ENCODE measurements around the gene SELP.

Gene SELP

DNA sequence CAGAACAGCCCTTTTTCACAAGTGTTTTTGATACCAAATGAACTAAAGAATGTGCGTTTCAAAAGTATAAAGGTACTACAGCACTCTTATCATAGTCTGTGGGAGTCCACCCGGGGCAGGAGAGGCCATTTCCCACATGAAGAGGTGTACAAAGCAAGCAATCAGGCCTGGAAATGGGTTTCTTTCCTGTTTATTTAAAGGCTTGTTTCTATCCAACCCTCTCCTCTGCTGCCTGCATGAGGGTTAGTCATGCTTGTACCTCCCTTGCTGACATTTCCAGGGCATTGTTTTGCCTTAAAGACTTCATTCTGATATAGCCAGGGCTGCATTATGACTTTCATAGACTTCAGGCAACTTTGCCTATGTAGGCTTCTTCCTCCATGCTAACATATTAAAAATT lies 11.6 kb downstream of the SELP start:
- no peak for DNase-seq

DNA sequence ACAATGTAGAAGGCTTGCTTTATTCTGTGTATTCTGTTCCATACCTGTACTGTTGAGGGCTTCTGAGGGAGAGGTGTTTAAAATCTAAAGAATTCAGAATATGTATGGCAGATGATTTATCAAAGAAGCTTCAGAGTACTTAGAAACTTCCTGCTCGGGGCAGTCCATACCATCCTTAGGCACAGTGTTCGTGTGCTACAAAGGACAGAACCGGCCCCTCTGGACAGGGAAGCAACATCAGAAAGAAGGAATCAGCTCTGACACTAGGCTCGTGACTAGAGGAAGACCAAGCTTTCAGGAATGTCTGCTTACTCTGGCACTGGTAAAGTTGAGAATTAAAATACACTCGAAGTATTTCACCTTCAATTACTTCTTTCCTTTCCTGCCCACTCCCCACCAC lies 14.1 kb downstream of the SELP start:
- no peak for DNase-seq

DNA sequence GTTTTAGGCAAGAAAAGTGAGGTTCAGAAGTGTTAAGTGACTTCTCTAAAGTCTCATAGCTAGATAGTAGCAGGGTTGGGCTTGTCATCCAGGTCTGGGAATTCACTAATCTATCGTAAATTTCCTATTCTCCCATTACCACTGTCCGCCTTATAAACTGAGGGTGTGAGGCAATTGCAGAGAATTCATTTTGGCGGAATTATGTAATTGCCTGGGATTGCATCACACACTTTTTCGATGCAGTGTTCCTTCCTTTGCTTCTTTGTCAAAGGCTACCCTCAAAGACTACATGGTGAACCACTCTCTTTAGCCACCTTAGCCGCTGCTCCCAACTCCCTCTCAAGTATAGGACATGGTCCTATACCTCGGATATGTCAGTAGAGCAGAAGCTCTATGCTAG lies 19.1 kb downstream of the SELP start:
- DNase-seq: no peak

DNA sequence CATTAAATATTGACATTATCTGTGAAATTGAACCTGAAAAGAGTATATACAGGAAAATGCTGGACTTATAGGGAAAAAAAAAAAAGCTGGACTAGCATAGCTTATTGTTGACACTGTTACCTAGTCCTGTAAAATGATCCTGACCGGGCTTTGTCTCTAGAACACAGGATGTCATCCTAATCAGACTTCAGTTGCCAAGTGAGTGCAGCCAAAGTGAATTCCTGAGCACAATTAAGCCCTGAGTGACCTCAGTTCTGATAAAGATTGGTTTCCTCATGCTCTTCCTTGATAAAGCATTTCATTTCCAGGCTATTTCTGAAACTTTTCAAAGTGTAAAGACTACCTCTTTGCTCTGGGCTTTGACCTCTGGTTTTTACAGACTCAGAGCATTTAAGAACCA lies 19.8 kb downstream of the SELP start:
- peak; percentile 11 for DNase-seq

DNA sequence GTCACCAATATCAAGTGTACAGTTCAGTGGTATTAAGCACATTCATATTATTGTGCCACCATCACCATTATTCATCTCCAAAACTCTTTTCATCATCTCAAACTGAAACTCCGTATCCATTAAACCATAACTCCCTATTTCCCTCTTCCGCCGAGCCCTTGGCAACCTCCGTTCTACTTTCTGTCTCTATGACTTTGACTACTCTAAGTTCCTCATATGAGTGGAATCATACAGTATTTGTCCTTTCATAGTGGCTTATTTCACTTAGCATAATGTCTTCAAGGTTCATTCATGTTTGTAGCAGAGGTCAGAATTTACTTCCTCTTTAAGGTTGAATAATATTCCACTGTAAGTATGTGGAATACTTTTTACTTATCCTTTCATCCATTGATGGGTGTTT lies 21.7 kb downstream of the SELP start:
- no peak for DNase-seq

DNA sequence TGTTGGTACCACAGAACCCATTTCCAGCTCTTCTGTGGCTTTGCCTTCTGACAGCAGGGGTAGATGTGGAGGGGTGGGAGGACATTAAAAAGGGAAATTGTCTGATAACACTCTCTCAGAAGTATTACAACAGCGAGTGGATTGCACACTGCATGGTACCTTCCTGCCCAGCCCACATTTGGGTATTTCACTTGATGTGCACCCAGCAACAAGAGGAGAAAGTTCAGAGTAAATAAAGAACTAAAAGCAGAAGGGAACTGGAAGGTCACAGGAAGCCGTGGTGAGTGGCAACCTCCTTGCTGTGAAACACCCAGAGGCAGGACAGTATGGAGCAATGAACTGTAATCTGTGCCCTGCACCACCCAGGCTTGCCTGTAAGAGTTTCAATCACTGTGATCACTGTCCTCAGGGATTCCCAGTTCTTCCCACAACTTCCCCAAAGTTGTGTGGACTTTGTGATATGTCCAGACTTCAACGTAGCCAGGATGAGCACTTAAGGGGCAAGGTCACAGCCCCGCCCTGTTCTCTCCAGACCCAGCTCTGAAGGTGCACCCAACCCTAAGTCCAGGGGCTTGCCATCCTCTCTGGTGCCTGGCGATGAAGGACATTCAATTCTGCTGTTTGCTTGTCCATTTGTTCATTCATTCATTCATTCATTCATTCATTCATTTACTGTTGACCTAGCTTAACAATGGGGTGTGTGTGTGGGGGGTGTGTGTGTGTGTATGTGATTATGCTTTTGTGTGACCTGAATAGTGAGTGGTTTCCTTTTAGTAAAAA lies 25.0 kb downstream of the SELP start:
- DNase-seq: no peak

DNA sequence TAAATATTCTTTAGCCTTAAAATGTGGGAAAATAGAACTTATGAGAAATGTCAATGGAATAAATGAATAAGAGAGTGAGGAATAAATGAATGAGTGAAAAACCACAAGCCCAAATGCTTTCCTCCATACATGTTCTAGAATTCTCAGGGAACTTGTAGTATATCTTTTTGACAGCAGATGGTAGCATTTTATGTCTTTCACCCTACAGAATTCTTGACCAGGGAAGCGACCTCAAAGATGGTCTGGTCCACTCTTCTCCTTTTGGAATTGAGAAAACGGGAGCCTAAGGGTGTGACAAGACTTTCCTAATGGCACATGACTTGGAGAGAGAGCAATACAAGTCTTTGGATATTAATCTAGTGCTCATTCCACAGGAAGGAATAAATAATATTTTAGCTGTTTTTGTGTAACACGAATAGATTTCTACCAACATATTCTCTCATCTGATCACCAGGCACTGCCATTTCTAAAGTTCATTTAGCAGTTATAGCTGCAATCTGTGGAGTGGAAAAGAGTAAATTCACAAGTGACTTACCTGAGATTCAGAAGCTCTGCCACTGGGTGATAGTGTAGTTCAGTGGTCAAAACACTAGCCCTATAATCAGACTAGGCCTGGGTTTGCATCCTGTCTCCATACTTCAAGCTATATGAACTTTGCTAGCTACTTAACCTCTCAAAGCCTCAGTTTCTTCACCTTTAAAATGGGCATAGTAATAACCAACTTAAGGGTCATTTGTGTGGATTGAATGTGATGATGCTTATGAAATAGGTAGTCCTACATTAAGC lies 28.6 kb downstream of the SELP start:
- DNase-seq: no peak

DNA sequence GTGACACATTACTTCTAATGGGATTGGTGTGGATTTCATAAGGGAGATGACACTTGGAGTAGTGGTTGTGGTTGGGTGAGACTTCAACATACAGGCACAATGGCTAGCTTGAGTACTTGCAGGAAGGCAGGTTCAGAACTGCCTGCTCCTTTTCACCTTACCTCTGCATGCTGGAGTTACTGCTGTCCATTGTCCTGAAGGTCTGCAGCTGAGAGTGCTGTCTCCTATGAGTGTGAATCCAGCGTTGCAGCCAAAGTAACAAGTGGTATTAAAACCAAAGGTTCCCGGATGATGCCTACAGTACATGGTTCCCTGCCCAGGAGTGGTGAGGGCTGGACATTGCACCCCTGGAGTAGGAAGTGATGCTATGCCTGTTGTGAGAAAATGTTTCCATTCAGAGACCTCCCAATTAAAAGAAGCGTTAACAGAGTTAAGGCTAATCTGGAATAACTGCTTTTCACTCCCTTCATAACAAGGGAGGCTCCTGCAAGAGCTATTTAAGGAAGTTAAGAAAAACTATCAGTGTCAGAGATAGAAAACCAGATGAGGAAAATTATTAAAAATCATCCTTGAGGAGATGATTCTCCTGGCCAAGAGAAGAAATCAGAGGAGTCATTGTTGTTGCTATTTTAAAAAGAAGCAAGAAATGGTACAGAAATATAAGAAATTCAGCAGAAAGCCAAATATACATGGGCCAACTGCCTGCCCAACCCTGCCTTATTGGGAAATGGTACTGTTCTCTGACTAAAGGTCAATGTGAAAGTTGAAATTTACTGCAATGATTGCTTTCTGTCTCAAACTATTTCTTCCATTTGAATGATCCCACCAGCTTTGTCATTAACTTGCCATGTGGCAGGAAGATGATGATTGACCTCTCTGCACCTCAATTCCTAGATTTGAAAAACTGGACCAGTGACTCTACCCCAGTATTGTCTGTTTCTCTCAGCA lies 33.9 kb downstream of the SELP start:
- DNase-seq: no peak

DNA sequence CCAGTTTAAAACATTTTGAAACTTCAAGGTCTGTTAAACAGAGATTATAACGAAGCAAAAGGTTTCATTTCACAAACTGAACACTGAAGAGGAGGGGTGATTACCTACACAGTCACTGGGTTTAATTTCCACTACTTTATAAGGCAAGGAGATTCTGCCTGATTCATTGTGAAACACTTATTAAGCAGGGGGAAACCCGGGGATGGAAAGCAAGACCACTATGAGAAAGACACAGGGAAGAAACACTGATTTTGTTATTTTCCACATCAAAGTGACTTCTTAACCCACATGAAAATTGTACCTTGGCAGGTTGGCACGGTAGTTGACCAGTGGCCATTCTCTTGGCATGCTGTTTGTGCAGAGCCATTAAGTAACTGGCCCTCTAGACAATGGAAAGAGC lies 35.5 kb downstream of the SELP start:
- no peak for DNase-seq

DNA sequence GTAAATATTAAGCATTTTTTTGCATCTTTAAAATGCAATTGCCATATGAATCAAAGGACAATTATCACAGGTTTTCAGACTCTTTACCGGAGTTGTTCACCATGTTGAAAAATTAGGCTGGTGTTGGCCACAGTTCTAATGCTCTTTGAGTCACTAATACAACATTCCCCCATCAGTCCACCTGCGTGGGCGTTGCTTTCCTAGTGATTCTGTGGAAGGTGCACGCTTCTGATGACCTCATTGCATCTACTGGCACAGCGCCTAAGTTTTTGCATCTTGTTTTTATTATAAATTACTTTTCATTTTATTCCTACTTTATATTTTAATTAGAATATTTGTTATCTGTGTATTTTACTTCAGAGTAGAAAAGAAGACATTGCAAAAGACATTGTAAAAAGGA lies 39.0 kb downstream of the SELP start:
- no peak for DNase-seq

DNA sequence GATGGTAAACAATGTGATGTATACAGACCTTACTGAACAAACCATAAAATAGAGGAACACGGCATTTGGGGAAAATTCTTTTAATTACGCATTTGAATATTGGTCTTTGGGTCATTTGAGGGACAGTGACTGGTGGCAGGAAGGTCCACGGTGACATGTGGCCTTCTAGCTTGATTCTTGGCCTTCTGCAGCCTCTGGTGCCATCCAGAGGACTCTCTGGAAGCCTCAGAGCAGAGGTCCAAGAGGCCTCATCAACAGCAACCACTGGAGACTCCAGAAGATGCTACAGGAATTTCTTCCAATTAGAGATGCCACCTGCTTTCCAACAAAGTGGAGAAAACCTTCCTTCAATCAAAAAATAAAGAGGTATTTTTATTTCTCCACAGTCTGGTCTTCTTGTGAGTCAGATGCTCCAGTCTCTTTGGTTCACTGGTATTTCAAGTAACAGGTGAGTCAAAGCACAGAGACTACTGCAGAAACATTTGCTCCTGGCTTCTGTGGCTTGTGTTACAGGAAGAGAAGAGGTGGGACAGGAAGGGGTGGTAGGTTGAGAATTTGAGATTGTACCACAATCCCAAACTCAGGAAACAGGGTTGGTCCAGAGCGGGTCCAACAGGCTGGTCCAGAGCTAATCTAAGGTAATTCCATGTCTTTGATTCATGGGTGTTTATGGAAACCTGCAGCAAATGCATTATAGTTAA lies 41.0 kb downstream of the SELP start:
- DNase-seq: no peak

DNA sequence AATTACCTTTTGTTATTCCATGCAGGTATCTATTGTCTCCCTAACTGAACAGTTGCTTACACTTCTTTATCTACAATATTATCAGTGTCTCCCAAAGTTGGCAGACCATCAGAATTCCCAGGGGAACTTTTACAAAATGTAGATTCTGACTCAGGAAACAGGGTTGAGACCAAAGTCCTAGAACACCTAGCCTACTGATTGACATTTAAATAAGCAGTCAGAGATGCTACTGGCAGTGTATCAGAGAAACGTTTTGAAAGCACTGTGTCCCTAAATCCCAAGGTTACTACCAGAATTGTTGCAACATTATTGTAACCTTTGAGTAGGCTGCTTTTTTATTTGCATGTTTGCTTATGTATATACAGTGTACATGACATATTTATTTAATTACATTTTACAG lies 41.8 kb downstream of the SELP start:
- no peak for DNase-seq

DNA sequence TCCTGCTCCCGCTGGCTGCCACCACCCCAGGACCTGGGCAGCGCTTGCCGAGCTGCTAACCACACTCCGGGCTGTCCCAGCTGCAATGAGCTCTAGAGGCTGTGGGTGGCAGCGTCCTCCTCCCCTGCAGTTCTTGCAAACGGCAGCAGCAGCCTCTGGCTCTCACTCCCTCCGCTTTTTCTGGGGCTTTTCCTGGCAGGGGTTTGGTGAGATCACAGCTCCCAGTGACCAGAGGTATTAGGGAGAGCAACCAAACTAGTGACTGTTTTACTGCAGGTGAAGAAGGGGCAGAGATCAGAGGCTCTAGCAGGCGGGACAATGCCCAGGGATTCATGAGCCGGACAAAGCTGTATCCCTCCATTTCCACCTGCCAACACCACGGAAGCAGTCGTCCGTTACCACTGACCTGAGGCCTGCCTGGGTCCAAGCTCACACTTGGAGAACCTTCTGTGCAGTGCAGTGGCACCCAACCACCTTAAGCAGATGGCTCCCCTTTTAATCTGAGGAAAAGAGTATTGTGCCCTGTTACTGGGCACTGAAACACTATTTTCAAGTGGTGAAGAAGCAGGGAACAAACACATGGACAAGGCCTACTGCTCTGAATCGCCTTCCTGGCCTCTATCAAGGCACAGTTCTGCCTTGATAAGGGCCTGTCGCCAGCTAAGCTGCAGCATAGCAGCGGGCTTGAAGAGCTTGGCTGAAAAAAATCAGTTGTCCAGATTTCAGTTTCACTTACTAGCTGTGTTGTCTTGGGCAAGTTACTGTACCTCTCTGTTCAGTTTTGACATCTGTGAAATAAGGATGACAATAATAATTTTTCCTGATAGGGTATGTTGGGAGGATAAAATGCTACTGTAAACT lies 43.3 kb downstream of the SELP start, which contains the start of gene F5:
Gene F5, minus strand, starts transcription at position 87 of the 861 bp plus-strand sequence. CDS start 95 bp downstream, outside the sequence.
- DNase-seq: peak; percentile 62

DNA sequence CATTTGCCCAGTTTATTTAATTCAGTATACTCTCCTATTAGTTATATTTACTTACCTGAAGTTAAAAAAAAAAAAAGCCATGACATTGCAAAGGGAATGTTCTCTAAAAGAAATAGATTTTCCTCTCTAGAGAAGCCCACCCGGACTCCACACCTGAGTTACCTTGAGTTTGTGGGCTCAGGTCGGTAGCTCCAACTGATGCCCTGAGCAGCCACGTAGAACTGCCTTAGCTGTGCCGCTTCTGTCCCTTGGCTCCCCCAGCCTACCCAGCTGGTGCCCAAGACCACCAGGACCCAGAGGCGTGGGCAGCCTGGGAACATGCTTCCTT lies 43.9 kb downstream of the SELP start:
- no peak for DNase-seq

DNA sequence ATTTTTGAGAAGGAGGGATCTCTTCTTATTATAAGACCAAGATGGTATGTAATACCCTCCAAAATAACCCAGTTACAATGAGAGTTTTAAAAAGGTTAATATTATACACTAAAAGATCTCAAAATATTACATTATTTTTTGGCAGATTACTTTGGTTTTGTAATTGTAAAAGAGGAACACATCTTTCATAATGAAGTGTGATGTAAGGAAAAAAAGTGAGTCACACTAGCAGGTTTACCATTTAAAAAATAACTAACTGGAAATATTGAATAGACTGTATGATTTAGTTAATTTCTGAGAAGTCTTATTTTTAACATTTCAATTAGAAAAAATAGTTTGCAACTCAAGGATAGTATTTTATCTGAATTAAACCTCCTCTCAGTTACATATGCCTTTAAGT lies 44.7 kb downstream of the SELP start:
- DNase-seq: no peak

DNA sequence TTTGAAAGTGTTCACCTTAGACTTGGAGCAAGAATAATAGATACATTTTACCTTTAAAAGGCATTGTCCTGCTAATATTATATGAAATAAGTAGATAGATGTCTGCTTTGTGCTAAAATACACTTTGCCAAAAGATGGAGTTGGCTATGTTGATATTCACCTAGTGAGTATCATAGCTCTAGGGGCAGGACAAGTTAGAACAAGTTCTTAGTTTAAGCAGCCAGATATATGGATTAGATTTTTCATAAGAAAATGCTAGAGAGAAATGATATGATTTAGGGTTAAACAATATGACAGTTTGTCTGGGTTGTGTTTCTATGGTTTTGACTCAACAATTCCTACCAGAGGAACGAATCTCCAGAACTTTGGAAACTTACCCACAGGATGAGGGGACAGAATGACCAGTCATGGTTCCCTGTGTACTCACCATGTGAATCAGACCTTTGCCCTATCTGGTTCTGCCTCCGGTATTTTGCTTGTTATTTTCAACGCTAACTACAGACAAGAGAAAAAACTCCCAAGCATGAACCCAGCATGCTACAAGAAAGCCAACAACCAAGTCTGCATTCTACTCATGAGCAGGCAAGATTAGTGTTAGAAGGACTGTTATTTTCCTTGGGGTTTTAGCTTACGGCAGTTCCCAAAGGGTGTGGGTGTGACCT lies 45.3 kb downstream of the SELP start:
- DNase-seq: no peak

DNA sequence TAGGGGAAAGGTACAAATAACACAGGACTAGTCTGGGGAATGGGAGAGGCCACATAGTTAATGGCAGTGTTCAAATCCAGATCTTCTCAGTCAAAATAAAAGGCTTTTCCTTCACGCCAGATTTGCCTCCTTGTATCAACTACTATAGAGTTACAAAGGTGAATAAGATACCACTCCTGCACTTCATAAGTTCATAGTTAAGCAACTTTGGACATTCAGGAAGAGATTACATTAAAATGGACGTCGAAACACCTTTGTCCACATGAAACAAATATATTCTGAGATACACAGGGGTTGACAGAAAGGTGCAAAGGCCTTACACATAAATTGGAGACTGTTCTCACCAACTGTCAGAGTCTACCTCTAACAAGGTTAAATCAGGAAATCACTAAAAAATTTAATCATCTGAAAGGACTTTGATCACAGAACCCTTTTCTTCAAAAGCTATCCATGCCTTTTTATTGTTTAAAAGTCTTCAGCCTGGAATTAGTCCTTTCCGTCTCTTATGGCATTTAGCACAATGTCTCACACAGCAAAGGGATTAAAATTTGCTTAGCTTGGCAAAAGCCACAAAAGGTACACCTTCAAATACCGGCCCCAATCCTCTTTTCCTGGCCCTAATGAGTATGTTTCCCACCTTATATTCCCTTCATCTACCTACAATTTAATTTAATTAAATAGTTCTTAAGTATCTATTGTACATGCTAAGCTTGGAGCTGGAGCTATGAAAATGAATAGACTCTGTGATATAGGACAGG lies 51.8 kb downstream of the SELP start:
- DNase-seq: no peak

DNA sequence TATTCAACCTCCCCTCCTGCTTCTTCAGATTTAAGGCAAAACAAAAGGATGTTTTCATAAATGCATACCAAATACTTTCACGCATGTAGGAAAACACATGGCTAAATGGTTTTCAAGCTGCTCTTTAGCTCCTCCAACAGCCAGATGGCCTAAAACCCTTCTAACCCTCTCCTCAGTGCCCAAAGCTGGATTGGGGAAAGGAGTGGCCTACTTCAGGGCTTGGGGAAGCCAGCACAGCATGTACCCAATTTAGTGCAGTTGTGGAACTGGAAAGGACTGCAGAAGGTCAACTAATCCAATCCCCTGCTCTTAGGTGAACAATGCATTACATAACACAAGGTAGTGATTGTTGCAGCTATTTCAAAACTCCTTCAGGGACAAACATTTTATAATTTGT lies 53.0 kb downstream of the SELP start:
- no peak for DNase-seq

DNA sequence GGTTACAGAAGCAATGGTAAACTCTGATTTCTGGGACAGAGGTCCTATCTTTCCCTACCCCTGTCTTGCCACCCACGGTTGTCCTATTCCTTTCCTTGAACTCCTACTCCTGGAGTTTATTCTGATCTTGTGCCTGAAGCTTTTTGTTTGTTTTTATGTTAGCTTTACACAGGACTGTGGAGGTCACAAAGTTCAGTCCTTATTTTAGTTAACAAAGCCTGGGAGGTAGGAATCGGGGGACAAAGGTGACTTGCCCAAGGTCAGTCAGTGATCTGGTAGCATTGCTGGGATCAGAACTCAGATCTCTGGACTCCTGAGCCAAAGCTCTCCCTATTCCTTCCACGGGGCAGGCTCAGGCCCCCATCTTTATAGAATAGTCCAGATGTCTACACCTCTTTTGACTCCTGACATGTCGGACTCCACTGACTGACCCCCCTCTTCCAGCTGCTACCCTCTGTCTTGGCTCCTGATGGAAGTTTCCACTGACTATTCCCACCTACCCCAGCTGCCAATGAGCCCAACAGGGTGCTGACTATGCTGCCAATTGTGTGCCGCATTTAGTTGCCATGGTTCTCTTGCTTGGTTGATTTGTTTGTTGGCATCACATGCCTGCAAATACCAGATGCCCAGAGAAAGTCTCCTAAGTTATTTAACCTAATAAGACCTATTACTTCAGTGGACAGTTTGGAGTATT lies 53.5 kb downstream of the SELP start:
- no peak for DNase-seq

DNA sequence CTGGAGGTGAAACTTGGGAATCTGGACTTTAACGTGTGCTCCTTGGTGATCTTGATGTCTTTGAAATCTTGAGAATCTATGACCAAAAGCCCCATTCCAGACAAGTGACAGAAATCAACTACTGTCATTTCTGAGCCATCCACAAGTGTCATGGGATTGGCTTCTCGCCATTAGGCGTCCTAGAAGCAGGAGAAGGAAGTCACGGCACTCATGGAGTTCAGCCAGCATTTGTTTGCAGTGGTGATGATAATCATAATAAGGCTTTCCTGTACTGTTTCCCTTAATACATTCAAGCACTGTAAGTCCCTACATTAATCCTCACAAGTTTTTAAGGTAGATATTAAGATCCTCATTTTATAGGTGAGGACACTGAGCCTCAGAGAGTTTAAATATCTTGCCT lies 55.6 kb downstream of the SELP start:
- no peak for DNase-seq

Data from NCI-H146 (cell line).